Uterus (tissue), 4 donors: ENCODE data around the gene OLFML2A. TPM values are rescaled to one million over a fixed set of nuclear protein-coding genes. Genes with fewer than 3 reads are reported as not detected.

Experiments used
- DNase-seq, 2 donors: peaks; one replicate each; pipeline ENCODE4 v3.0.0-alpha.2; 2019 to 2020
- H3K27ac ChIP-seq, 2 donors: fragments of 200-600 bp; sonication (generic); 1 replicate in 1 of 2; 2 replicates in 1 of 2; pipeline ENCODE4 v1.5.1; 2016 to 2018
- H3K27me3 ChIP-seq, 2 donors: fragments of 200-600 bp; sonication (generic); one replicate each; pipeline ENCODE4 v1.5.1; 2018 to 2019; ENCODE audit warnings: control low read depth in 1 of 2
- H3K36me3 ChIP-seq, 2 donors: fragments of 200-600 bp; sonication (generic); one replicate each; pipeline ENCODE4 v1.5.1; 2019; ENCODE audit warnings: control low read depth in 1 of 2
- H3K4me1 ChIP-seq, 2 donors: fragments of 200-600 bp; sonication (generic); one replicate each; pipeline ENCODE4 v1.5.1; 2018 to 2019; ENCODE audit warnings: control low read depth in 1 of 2
- H3K4me3 ChIP-seq, 2 donors: fragments of 200-600 bp; sonication (generic); 1 replicate in 1 of 2; 2 replicates in 1 of 2; pipeline ENCODE4 v1.5.1; 2018 to 2019; ENCODE audit warnings: mild to moderate bottlenecking in 1 of 2
- H3K9me3 ChIP-seq, 2 donors: fragments of 200-600 bp; sonication (generic); one replicate each; pipeline ENCODE4 v1.5.1; 2019; ENCODE audit warnings: control low read depth in 1 of 2
- CTCF ChIP-seq, 4 experiments: fragments of 200-600 bp in 2 of 4; fragments of 450-650 bp in 2 of 4; sonication (generic) in 2 of 4; IDR thresholded peaks; one replicate each; pipeline ENCODE4 v1.5.1; 2016 to 2019; ENCODE audit warnings: antibody characterized with exemption in 4 of 4, mild to moderate bottlenecking in 2 of 4, moderate library complexity in 1 of 4
- POLR2A ChIP-seq, 2 donors: fragments of 450-650 bp; IDR thresholded peaks; one replicate each; pipeline ENCODE4 v1.6.1; 2016; ENCODE audit warnings: antibody characterized with exemption in 2 of 2, mild to moderate bottlenecking in 1 of 2, moderate library complexity in 1 of 2
- intact Hi-C: fragments of 100-400 bp; cut with DNase I; formaldehyde crosslinking; loops from one replicate; pipeline ENCODE4 v1.15.1; 2023; ENCODE audit warnings: low total_unique reads
- total RNA-seq, 4 donors: library from RNA; depleted of rRNA in 3 of 4; stranded (reverse); fragments of >200 nt in 3 of 4; gene quantifications; one replicate each; pipeline versions ENCODE4 v1.1.0 to v1.2.4, GENCODE V29; 2014 to 2023
- donor health status: DM: yes; HTN: yes; CAD: no.

Gene OLFML2A
- total RNA-seq, 4 donors from 2014 or later = 21.3 to 86.5 (median 71.8) TPM

DNA sequence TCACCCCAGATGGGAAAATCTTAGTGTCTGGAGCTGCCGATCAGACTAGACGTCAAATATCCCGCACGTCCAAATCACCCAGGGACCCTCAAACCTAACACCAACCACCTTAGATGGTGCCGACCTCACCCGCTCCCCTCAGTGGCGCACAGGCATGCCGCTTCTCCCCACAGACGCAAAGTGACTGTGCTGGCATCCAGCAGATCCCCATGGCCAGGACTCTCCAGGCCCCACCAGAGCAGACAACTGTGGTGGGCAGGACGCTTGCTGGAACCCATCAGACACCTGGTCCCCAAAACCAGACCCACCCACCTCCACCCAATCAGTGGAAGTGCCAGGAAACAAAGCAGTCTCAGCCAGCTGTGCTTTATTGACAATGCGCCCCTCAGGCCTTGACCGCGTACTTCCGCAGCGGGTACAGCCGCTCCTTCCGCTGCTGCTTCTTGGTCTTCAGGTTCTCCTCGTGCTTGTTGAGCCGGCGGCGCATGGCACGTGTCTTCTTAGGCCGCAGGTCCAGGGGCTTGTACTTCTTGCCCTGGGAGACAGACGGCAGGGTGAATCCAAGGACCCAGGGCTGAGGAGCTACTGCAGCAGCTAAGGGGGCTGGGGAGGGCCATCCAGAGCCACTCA, 80.7 kb downstream of the OLFML2A start:
- intact Hi-C loops = no loop called here
- no peak overlapping the region for H3K4me3 ChIP-seq
- no peaks in the 10 kb centered on the region for H3K27me3 ChIP-seq
- H3K36me3 ChIP-seq = no peaks in the 10 kb centered on the region
- H3K4me1 ChIP-seq = no peaks in the 10 kb centered on the region
- no peak for DNase-seq
- H3K9me3 ChIP-seq = no peaks in the 10 kb centered on the region
- no peak overlapping the region for H3K27ac ChIP-seq
- no peak for TF ChIP-seq POLR2A (IDR thresholded peaks at IDR 0.05)
- no peak for TF ChIP-seq CTCF (IDR thresholded peaks at IDR 0.05)

DNA sequence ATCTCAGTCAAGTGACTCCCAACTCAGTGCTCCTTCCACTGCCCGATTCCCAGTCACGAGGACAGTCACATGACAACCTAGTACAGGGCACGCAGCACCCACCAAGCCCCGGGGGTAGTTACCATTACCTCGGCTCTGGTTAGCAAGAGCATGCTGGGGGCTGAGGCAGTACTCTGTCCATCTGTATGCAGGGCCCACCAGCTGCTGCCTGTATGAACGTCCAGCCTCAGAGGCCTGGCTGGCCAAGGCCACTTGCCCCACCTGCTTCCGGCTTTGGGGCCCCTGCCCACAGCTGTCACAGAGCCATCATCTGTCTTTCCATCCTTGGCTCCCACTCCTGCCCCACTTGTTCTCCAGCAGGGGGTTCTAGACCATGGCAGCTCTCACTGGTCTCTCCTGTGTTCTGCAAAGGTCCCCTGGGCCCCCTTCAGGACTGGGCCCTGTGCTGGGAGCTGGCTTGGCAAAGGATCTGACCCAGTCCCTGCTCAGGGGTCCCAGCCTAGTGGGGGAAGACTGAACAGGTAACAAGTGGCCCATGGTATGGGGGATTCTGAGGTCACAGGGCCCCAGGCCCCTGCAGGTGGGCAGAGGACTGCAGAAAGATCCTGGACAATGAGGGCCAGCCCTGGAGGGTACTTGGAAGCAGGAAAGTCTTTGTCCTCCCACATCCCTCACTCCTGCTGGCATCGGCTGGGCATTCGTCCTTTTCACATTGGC, 81.6 kb downstream of the OLFML2A start:
- intact Hi-C loops = no loop called here
- Histone ChIP-seq H3K9me3 (no peaks in the 10 kb centered on the region), H3K36me3 (no peaks in the 10 kb centered on the region), H3K4me1 (no peaks in the 10 kb centered on the region), H3K27ac (no peak overlapping the region), H3K4me3 (no peak overlapping the region), H3K27me3 (no peaks in the 10 kb centered on the region)
- TF ChIP-seq CTCF (IDR thresholded peaks at IDR 0.05) = no peak
- TF ChIP-seq POLR2A (IDR thresholded peaks at IDR 0.05) = no peak
- no peak for DNase-seq

DNA sequence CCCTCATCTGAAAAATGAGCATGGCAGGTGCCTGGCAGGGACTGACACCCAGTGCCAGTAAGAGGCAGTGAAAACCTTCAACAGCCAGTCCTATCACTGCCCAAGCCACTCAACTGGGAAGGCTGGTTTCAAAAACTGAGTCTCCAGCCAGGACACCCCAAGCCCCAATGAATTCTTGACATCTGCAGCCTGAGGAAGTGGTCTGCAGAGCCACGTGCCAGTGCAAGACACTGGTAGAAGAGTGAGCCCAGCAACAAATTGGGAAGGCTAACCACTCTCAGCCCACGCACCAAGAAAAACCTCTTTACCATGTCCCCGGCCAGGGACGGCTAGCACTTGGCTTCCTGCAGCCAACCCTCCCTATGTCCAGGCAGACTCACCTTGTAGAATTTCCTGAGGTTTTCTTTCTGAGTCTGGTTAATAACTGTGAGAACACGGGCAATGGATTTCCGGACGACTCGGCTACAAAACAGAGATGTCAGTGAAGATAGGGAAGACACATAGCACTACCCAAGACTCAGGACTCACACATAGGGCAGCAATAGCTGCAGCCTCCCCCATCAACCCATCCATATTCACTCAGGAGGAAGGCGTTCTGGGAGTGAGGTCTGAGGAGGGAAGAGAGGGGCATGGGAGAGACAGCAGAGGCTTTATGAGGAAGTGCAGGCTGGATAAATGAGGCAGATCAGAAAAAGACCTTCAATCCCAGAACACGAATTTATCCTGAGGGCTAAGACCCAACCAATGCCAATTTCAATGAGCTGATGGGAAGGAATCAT, 83.1 kb downstream of the OLFML2A start:
- no peak for DNase-seq
- Histone ChIP-seq H3K27me3 (no peaks in the 10 kb centered on the region), H3K27ac (no peak overlapping the region), H3K4me1 (no peaks in the 10 kb centered on the region), H3K4me3 (no peak overlapping the region), H3K36me3 (no peaks in the 10 kb centered on the region), H3K9me3 (no peaks in the 10 kb centered on the region)
- intact Hi-C loops = no loop called here
- TF ChIP-seq POLR2A (IDR thresholded peaks at IDR 0.05) = no peak
- no peak for TF ChIP-seq CTCF (IDR thresholded peaks at IDR 0.05)

- H3K9me3 ChIP-seq = no peaks in the 10 kb centered on the region
- H3K27ac ChIP-seq = peak overlapping the region; percentile 80 to 87
- intact Hi-C loops = no loop called here
- H3K36me3 ChIP-seq = no peaks in the 10 kb centered on the region
- H3K27me3 ChIP-seq = no peaks in the 10 kb centered on the region
- TF ChIP-seq POLR2A (IDR thresholded peaks at IDR 0.05) (no peak), CTCF (IDR thresholded peaks at IDR 0.05) (no peak)
- H3K4me1 ChIP-seq = no peaks in the 10 kb centered on the region
- no peak for DNase-seq
- peak overlapping the region; percentile 70 to 72 for H3K4me3 ChIP-seq
These were observed 83.8 kb downstream of the OLFML2A start for GRCh38 chr9:124860582-124861341.
